Stimulated activated naive CD4-positive, alpha-beta T cell treated with Interleukin-2 at 50 U/mL for 16 hours (primary cell): ENCODE results near the gene ASAP3.

Source experiments
- DNase-seq: peaks from one replicate; lab custom pipeline; 2025; lab: John Stamatoyannopoulos, UW

ASAP3 gene

DNA sequence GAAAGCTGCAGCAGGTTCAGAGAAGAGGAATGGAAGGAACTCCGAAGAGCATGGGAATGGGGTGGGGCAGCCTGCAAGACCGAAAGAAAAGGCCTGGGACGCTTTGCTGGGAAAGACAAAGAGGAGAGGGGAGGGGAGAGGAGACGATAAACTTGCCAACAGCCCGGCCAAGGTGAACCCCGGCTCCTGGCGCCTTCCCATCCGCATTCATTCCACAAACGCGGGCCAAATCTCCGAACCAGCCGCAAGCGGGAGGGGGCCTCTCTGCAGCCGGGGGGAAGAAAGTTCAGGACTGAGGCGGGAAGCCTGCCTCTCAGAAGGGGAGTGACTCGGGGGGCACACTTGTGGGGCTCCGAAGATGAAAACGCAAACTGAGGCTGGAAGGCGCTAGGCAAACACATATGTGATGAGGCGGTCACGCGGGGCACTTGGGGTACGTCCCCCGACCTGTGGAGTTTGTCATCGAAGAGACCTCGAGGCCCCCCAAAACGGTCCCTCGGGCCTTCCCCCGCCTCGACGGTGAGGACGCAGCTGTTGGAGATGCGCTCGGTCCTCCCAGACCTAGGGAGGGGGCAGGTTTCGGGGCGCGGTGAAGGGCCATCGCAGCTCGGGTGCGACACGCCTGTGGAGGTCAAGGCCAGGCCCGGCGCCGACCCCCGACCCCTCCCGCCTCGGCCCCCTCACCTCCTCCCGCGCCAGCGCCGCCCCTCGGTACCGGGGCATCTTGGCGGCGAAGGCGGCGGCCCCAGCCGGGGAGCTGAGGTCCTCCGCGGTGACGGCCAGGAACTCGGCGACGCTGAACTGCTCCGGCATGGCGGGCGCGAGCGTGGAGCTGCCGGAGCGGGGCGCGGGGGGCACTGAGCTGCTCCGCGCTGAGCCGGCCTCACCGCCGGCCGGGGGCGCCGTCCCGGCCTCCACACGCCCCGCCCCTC lies at the start of gene ASAP3:
TSS of gene ASAP3 (minus strand) at position 859 of the 932 bp plus-strand sequence. CDS start at position 813, 46 bp downstream.
- no peak for DNase-seq

DNA sequence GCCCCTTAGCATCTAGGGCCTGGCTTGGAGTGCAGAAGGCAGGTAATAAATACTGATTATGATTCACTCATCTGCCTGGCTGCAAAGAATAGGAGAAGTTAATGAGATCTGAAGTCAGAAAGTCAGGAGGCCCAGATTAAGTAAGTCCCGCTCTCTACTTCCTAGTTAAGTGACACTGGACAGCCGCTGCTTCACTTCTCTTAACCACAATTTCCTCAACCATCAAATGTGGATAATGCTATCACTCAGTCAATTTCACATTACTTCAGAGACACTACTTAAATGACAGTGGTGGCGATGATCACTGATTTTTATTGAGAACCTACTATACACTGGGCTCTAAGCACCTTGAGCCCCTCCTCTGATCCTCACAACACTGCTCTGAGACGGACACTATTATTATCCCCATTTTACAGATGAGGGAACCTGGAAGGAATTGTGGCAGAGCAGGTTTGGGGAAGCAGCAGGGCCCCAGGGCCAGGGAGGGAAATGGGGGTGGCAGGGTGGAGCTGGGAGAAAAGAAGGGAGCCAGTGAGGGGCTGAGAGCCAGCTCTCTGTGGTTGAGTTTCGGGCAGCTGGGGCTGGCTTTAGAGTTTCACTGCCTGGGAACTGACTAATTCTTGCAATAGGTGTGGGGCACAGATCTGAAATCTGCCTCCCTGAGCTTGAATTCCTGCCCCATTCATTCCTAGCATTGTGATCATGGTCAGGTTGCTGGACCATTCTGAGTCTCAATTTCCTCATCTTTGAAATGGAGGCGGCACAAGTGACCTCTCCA lies 49.5 kb upstream of the ASAP3 start:
- no peak for DNase-seq

DNA sequence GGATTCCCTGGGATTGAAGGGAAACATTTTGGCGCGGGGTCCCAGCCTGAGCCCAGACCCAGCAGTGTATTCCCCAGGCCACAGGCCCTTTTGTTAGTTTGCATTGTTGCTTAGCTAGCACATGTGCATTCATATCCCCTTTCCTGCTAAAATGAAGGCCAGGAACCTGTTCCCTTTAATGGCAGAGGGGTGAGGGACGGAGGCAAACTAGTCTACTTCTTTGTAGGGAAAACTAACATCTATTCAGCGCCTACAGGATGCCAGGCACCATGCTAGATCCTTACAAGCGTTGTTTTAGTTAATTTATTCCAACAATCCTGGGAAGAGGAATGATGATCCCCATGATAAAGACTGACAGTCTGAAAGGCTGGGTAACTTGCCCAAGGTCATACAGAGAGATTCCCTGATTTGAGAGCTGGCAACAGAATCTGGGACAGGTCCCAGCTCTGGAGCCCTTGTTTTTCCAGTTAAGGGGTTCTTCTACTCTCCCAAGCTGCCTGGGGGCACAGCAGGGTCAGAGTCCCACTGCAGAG lies 47.6 kb upstream of the ASAP3 start:
- DNase-seq = no peak

DNA sequence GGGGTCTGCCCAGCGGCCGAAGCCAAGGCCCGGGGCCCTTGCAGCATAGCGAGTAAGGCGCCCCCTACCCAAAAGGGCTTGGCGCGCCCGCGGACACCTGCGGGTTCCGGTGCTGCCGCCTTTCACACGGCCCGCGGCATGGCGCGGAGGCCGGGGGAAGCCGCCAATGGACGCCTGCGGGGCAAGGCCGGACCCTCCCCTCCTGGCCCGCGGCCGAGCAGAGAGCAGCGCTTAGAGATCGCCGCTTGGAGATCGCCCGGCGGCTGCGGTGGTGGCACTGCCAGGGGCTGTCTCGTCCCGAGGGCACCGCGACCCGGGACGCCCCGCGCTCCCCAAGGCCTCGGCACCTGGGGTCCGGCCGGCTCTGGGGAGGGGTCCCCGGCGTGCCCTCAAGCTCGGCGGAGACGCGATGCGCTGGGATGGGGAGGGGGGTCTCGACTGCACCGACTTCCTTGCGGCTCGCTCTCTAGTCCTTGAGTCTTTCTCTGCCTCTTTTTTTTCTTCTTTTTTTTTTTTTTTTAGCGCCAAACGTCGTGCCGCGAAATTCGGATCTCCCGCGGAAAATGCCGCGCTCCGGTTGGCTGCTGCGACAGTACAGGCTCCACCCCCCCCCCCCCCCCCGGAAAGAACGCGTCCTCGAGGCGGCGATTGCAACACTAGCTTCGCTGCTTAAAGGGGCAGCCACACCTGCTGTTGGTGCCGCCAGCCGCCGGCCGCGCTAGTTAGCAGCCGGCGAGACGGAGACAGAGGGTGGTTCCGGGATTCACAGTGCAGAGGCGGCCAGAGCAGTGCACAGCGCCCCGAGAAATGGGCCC lies 47.0 kb upstream of the ASAP3 start, which contains the start of gene E2F2:
TSS of gene E2F2 (minus strand) at position 487 of the 815 bp plus-strand sequence. CDS start at position 47, 440 bp downstream.
- DNase-seq = peak; percentile 89

- DNase-seq = no peak
Measured at GRCh38 chr1:23530087-23530746, 46.2 kb upstream of the ASAP3 start.

DNA sequence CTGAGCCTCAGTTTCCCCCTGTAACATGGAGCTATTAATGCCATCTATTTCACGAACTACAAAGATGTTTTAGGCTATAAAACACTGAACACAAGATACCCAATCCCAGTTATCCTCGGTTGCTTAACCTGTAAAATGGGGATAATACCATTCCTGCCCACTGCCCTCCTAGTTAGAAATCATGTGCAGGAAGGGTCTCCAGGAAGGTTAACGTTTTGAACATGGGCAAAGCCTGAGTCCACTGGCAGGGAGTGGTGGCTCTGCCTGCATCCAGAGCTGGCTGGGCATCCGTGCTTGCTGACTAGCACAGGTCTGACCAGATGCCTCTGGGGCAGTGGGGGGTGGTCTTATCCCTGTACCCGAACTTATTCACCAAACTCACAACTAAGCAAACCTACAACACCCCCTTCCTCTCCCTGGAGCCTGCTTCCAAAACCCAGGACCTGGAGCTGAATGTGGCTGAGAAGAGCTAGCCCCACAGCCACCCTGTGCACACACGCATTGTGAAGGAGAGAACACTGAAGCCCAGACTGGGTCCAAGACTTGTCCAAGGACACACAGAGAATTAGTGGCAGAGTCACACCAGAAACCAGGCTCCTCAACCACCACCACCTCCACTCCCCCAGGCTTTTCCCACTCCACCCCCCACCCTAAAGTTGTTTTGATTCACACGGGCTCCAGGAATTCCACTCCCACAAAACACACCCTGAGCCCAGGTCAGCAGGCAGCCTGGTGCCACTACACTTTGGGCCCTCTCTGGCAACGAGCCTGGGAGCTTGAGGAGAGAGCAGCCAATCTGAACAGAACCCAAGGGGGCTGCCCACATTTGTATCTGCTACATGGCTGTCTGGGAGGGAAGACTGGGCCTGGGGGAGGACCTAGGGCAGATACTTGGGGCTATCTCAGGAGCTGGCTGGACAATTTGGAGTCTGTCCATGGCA lies 45.4 kb upstream of the ASAP3 start:
- no peak for DNase-seq

GRCh38 chr1:23528250-23528978 lies 44.4 kb upstream of the ASAP3 start:
- peak; percentile 76 for DNase-seq

- DNase-seq = no peak
Measured at GRCh38 chr1:23527900-23528249, 43.9 kb upstream of the ASAP3 start.

- DNase-seq = no peak
Measured at GRCh38 chr1:23527366-23527765, 43.4 kb upstream of the ASAP3 start.

- DNase-seq = no peak
Measured at GRCh38 chr1:23526329-23527041, 42.5 kb upstream of the ASAP3 start.

GRCh38 chr1:23525558-23526250 lies 41.7 kb upstream of the ASAP3 start:
- no peak for DNase-seq

GRCh38 chr1:23524716-23525401 lies 40.9 kb upstream of the ASAP3 start:
- DNase-seq = no peak

DNA sequence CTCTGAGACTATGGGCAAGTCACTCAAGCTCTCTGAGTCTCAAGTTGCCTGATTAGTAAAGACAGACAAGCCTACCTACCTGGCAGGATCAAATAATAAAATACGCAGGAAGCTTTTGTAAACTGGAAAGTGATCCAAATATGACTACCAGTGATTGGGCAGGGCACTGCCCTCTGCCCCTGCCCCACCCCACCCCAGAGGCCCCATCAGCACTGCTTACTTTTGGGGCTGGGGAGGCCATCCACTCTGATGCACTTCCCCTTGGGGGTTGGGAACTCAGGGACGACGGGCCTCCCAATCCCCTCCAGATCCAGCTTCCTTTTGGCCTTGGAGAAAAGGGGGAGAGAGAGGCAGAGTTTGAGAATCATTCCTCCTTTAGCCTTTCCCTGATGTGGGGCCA lies 40.2 kb upstream of the ASAP3 start:
- DNase-seq = no peak

GRCh38 chr1:23522244-23522982 lies 38.4 kb upstream of the ASAP3 start:
- DNase-seq = no peak

GRCh38 chr1:23521588-23521987 lies 37.6 kb upstream of the ASAP3 start:
- no peak for DNase-seq

DNA sequence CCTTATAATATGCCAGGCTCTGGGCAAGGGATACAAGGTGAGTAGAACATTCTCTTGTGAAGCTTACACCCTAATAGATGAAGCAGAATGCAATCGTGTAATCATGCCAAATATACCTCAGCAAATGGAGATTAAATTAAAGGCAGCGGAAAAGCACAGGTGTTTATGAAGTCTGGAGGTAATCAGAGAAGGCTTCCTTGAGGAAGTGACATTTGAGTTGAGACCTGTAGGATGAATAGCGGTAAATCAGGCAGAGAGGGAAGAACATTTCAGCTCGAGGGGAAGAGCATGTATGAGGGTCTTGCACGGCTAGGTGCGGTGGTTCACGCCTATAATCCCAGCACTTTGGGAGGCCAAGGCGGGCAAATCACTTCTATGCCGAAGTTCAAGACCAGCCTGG lies 33.6 kb upstream of the ASAP3 start:
- no peak for DNase-seq

DNA sequence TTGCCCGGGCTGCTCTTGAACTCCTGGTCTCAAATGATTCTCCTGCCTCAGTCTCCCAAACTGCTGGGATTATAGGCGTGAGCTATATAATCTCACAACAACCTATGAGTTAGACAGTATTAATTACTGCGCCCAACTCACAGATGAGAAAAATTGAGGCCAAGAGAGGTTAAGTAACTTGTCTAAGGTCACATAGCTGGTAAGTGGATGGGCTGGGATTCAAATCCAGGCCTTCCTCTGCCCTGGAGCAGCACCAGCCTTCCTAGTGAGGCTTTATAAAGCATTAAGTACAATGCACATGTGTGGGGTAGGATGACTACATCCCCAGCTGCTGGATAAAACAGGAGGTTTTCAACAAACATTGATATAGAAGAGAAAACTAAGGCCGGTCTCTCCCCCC lies 31.9 kb upstream of the ASAP3 start:
- DNase-seq = no peak
